IPS DF 4.7 (cell line): ENCODE data around the gene BCOR.

Experiments used
- DNase-seq: peaks from one replicate; pipeline ENCODE4 v3.0.0-alpha.2; 2013; ENCODE audit warnings: low spot score; ENCODE audit errors: extremely low read depth

BCOR gene

GRCh38 chrX:40065296-40066046 lies 32.3 kb downstream of the BCOR start:
- no peak for DNase-seq

DNA sequence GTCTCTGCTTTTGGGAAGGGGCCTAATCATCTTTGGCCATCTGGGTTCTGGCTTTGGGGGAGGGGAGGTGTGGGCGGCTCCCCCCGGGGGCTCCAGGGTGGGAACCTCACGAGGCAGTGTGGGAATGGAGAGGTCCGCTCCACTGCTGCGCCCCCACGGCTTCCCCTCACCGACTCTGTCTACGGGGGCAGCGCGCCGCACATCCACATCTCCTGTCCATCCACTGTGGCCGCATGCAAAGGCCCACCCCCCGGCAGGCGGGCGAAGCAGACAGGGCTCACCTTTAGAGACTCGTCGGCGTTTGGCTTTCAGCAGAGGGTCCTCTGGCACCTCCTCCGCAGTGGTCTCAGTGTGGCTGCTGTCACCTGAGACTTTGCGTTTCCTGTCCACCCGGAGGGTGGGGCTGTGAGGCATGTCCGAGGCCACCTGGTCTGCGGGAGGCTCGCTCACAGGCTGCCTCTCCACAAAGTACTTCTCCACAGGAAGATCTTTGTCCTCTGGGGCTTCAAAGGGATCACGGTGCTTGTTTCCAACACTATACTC lies 33.6 kb downstream of the BCOR start:
- no peak for DNase-seq

DNA sequence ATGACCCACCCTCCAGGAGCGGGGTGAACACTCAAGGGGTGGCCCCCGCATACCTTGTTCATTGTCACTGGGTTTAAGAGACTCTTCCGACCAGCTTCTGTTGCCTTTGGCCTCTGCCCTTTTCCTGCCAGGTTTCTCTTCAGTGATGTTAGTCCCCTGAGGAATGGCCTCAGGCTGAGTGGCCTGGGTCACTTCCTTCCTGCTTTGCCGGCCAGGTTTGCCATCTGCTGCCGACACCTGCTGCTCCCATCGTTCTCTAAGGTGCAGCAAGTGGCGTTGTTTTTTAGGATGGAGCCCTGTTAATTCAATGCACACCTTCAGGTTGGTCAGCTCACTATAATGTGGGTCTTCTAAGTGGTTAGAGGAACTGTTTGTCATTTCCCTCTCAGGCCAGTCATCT lies 34.2 kb downstream of the BCOR start:
- no peak for DNase-seq

- DNase-seq = no peak
Measured at GRCh38 chrX:40062525-40063155, 35.1 kb downstream of the BCOR start.

- DNase-seq = no peak
Measured at GRCh38 chrX:40061871-40062524, 35.8 kb downstream of the BCOR start.

DNA sequence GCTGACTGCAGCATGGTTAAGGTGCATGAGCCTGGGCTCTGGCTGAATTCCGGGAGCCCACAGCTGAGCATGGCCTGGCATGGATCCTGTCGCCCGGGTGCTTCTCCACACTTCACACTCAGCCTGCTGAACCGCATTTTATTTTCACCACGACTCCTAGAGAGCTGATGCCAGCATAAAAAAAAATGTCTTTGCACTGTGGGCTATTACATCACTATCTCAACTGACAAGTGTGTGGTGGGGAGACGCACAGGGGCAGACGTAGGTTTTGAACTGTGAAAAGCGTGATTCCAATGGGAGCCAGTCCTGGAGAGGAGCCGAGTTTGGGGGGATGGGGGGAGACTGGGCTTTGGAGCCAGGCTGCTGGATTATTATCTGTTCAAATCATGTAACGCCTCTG lies 36.8 kb downstream of the BCOR start:
- DNase-seq = no peak

- DNase-seq = no peak
Measured at GRCh38 chrX:40060356-40060845, 37.4 kb downstream of the BCOR start.

GRCh38 chrX:40058719-40059118 lies 39.0 kb downstream of the BCOR start:
- no peak for DNase-seq

- DNase-seq = no peak
Measured at GRCh38 chrX:40057405-40057804, 40.4 kb downstream of the BCOR start.

DNA sequence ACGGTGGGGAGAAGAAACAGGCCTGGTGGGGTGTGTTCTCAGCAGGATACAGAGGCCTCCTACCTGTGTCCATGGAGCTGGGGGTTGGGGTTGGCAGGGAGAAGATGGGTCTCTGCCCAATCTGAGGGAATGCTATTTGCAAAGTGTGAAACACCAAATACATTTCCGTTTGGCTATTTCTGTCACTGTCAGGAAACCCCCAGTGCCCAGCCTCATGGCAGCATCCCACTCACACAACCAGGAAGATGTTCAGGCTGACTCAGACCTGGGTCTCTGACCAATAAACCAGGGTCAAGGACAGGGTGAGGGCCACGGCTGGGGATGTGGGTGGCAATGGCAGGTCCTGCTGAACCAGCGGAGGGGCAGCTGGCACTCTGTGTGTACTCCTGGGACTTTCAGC lies 41.3 kb downstream of the BCOR start:
- DNase-seq = no peak

- DNase-seq = no peak
Measured at GRCh38 chrX:40055495-40055894, 42.3 kb downstream of the BCOR start.

DNA sequence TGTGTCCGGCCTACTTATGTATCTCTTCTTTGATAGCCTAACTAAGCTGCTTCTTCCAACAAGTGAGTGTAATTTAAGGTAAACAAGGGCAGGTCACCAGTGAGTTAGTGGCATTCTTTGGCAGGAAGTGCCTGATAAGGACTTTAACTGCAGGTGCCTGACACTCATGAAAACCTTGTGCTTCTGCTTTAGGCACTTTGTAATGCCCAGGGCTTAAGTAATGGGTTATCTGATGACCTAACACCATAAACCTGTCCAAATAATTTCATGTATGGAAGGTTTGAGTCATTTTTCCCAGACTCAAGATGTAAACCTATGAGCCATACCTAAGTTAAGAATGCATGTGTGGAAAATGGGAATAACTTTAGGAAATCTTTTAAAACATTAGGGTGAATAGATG lies 43.0 kb downstream of the BCOR start:
- no peak for DNase-seq

DNA sequence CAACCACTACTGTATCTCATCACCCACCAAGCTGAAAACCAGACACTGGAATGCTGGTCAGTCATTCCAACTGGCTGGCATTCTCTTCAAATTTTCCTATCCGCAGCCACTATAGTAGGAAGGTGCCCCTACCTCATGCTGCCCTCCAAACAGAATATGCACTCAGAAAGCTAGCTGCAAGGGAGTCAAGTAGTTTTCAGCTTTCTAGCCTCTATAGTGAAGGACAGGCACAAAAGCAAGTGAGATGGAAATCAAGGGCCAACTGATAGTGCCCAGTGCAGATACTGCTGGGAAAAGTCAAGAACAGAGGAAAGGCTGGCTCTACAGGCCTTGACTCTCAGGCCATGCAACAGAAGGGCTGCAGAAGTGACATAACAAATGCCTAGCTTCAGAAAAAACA lies 47.2 kb downstream of the BCOR start:
- no peak for DNase-seq

- no peak for DNase-seq
Measured at GRCh38 chrX:40049084-40049641, 48.6 kb downstream of the BCOR start.

- DNase-seq = no peak
Measured at GRCh38 chrX:40047485-40047884, 50.3 kb downstream of the BCOR start.

- DNase-seq = no peak
Measured at GRCh38 chrX:40043895-40044294, 53.9 kb downstream of the BCOR start.

- no peak for DNase-seq
Measured at GRCh38 chrX:40041915-40042314, 55.8 kb downstream of the BCOR start.

DNA sequence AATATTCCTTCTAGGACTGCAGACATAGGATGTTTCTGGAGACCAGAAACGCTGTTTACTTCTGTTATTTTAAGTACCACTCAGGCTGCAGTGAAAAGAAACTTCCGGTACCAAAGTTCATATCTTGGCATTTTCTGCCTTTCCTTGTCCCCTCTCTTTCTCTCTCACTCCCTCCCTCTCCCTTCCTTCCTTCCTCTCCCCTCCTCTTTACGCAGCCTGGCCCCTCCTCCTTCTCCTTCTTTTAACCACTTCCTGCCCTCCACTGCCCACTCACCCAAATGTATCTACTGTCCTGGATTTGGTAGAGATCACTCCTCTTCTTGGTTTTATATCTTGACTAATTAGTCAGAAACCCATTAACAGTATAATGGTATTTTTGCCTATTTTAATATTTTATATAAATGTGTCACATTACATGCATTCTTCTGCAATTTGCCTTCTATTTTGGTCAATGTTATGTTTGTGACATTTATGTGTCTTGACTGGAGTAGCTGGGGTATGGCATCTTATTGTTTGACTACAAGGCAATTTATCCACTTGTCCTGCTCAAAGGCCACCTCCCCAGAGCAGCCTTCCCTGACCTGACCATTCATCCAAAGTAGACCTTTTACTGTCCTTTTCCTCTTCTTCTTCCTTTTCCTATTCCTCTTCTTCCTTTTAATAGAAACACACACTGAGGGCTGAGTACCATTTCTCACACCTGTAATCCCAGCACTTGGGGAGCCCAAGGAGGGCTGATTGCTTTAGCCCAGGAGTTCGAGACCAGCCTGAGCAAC lies 56.9 kb downstream of the BCOR start:
- DNase-seq = no peak

DNA sequence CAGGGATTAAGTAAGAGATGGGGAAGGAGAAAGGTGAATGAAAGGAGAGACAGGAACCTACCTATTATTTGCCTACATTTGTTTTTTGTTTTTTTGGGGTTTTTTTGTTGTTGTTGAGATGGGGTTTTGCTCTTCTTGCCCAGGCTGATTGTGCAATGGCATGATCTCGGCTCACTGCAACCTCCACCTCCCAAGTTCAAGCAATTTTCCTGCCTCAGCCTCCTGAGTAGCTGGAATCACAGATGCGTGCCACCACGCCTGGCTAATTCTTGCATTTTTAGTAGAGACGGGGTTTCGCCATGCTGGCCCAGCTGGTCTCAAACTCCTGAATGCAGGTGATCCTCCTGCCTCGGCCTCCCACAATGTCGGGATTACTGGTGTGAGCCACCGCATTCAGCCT lies 57.9 kb downstream of the BCOR start:
- DNase-seq = no peak

DNA sequence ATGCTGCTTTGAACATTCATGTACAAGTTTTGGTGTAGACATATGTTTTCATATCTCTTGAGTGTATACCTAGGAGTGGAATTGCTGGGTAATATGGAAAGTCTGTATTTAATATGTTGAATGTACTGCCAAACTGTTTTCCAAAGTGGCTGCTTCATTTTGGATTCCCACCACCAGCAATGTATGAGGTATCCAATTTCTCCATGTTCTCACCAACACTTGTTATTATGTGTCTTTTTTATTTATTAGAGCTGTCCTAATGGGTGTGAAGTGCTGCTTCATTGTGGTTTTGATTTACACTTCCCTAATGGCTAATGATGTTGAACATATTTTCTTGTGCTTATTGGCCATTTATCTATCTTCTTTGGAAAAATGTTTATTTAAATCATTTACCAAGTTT lies 60.4 kb downstream of the BCOR start:
- no peak for DNase-seq

DNA sequence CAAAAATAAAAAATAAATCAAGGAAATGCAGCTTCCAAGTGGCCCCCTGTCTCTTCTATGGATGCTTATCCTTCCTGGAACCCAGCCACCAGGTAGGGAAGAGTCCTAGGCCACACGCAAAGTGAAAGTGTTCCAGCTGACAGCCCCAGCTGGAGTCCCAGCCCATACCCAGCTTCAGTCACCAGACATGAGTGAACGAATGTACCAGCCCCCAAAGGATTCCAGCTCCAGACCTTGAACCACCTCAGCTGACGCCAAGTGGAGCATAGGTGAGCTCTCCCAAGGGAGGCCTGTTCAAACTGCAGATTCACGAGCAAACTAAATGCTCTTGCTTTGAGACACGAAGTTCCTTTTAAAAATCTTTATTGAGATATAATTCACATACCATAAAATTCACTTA lies 62.0 kb downstream of the BCOR start:
- no peak for DNase-seq
